Measurements from ENCODE around the gene CGB8.
A peak's percentile ranks its signal among the peaks of the same experiment; 100 is the strongest.
"Not testable (repeated sequence)": the region's sequence is repeated elsewhere in the genome, so short reads cannot be mapped to it uniquely, and the experiment has no call there.

The CGB8 gene

DNA sequence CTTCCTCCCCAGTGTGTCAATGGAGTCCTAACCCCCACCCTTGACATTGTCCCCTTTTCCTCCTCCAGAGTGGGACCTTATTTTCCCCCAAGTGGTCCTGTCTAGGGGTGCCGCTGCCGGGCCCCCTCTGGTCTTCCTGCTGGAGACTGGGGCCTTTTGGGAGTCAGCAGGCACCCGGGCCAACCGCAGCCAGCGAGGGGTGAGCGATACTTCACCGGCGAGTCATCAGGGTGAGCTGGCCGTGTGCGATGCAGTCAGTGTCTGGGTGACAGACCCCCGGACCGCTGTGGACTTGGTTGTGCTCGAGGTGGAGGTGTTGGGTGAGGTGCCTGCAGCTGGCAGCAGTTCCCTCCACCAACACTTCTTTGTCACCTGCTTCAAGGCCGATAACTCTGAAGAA lies 19.2 kb downstream of the CGB8 start:
- DNase-seq: not testable (repeated sequence)

DNA sequence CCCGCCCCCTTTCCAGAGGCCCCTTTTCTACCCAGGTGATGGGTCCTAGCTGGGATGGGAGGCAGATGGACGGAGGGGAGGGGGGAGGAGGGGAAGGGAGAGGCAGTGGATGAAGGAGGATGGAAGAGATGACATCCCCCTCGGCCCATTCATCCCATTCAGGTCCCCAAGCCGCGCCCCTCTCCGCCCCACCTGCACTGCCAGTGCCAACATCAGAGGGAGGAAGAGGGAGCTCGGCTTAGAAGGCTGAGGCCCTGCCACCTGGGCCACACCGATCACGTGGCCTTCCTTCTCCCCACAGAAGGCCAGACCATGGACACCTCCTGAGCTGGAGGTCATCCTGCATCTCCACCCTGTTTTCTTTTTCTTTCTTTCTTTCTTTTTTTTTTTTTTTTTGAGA lies 20.2 kb downstream of the CGB8 start:
- not testable (repeated sequence) for DNase-seq

DNA sequence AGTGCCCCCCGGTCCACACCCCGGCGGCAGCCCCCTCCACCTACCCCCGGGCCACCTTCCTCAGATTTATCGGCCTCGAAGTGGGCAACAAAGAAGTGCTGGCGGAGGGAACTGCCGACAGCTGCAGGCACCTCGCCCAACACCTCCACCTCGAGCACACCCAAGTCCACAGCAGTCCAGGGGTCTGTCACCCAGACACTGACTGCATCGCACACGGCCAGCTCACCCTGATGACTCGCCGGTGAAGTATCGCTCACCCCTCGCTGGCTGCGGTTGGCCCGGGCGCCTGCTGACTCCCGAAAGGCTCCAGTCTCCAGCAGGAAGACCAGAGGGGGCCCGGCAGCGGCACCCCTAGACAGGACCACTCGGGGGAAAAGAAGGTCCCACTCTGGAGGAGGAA lies 23.3 kb downstream of the CGB8 start:
- not testable (repeated sequence) for DNase-seq

DNA sequence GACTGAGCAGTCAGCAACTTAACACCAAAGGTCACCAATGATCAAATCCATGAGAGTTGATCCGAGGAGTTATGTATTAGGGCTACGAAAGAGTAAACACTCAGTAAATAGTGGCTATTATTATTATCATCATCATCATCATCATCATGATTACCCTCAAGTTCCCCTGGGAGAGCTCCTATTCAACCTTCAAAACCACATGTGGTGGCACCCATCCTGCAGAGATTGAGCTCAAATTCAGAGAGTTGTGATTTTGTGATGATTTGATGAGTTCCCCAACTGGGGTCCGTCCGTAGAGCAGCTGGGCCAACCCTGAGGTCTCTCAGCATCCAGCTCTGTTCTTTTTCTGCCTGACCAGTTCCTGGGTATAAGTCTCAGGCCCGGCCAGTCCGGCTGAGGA lies 23.8 kb downstream of the CGB8 start:
- DNase-seq: not testable (repeated sequence)

DNA sequence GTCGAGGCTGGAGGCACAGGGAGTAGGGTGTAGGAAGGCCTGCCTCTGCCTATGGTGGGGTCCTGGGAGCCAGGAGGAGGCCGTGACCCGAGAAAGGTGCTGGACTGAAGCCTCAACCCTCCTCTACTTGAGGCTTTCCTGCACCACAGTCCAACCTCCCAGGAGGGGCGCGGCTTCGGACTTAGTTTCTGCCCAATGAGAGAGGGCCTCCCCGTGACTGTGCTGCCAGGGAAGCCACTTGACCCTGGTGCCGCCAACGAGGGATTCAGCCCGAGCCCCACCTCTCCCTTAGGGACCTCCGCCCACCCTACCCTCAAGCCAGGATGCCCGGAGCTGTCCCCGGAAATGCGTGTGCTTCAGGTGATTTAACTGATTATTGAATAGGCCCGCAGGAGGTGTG lies 24.7 kb downstream of the CGB8 start, which contains the start of gene CGB3:
Gene CGB3, minus strand, starts transcription at position 101 of the 400 bp plus-strand sequence. CDS start 362 bp downstream, outside the sequence.
- DNase-seq: not testable (repeated sequence)

DNA sequence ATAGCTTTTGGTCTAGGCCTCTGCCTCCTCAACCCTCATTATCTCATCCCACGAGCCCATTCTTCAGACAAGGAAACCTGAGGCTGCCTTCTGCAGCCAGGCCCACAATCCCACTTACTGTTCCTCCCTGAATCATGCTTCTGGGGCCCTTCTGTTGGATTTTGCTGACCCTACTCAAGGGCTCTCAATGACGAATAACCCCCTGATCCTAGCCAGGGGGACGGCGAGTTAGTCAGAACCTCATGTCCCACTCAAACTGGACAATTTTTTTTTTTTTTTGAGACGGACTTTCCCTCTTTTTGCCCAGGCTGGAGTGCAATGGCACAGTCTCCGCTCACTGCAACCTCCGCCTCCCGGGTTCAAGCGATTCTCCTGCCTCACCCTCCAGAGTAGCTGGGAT lies 26.8 kb downstream of the CGB8 start:
- no peak for DNase-seq

DNA sequence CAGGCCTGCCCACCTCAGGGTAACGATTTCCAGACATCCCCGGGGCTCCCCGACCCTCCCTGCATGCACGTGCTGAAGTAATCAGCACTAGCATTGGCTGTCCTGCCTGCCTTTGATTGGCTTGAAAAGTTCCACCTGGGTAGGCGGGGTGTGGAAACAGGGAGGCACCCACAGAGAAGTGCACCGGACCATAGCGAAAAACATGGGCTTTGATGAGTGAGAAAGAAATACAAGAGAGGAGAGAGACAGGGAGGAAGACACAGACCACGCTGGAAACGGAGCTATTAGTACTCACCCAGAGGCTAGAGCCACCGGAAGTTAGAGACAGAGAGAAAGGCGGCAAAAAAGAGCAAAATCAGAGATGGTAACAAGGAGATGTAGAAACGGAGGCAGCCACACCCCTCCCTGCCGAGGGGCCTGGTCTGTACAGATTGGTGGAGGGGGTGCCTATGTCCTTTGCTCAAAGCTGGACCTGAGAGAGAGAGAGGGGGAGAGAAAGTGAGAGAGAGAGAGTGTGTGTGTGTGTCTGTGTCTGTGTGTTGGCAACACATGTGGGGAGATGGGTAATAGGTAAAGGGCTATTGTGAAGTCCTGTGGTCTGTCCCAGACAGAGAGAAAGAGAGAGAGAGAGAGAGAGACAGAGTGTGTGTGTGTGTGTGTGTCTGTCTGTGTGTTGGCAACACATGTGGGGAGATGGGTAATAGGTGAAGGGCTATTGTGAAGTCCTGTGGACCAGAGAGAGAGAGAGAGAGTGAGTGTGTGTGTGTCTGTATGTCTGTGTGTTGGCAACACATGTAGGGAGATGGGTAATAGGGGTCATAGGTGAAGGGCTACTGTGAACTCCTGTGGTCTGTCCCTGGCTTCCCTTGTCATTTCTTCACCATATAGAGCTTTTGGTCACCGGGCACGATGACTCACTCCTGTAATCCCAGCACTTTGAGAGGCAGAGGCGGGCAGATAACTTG lies 27.7 kb downstream of the CGB8 start:
- DNase-seq: no peak

DNA sequence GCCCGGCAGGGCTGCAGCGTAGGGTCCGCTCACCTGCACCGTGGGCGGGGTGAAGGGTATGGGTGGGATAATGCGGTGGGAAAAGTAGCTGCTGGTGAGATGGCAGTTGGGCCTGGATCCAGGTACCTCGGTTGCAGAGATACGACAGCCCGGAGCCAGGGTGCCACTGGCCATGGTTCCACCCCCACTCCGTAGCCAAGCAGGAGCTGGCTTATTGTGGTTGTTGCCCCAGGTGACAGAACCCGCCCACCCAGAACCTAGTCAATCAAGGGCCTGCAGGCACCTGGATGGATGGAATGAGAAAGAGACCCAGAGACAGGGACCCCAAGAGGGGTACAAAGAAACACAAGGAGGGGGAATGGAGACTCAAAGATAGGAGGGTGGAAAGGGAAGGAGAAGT lies 28.6 kb downstream of the CGB8 start:
- DNase-seq: no peak

DNA sequence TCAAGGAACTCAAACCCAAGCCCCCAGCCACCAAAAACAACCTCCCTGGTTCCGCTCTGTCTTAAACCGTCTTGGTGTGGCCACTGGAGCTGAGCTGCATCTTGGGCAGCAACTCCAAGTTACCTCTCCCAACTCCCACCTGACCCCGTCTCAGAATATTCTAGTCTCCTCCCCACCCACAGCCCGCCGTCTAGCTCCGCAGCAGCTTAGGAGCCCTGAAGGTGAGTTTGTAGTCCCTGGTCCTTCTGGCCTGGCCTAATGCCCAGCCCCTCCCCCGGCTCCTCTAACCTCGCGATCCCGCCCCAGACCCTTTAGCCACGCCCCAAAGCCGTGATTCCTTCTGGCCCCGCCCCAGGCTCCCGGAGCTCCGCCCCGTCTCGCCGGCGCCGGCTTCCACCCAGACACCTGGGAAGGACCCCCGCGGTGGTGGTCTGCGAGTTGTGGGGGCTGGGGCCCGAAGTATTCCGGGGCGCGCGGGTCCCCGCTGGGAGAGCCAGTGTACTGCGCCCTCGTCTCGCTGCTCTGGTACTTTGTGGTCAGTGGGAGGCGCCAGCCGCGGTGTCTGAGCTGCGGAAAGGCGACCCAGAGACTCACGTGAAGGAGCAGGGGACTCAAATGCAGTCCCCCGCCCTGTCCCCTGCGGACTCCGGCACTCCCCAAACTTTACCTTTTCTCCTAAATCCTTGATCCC lies 29.5 kb downstream of the CGB8 start:
- peak; percentile 55 for DNase-seq

DNA sequence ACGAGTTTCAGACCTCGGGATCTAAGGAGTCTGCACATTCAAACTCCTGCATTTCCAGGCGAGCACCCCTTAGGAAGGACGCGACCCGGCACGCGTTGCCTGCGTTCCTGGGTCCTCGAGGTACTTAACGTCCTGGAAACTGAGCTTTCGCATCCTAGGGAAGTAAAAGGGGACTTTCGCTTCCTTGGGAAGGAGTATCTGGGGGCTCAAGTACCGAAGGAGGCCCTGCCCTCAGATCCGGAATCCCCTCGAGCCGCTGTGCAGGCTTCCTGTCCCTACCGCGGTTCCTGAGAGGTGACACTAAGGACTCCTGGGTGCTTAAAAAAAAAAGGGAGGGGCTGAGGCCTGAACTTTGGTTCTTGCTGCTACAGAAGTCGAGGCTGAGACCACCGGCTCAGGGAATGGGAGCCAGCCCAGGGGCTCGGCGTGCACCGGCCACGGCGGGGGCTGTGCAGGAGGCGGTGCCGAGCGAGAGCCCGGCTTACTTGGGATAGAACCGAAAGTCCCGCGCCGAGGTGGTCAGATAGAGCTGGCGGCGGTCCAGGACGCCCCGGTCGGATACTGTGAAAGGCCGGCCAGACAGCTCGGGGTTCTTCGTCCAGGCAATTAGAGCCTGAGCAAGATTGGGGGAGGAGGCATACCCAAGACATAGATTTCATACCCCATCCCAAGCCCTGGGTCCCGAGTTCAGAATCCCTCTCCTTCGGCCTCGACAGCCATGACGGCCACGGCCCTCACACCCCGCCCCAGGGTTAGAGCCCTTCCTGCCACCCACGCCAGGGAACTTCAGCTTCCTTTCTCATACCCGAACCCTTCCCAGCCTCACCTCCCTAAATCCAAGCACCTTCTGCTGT lies 30.3 kb downstream of the CGB8 start:
- not testable (repeated sequence) for DNase-seq

DNA sequence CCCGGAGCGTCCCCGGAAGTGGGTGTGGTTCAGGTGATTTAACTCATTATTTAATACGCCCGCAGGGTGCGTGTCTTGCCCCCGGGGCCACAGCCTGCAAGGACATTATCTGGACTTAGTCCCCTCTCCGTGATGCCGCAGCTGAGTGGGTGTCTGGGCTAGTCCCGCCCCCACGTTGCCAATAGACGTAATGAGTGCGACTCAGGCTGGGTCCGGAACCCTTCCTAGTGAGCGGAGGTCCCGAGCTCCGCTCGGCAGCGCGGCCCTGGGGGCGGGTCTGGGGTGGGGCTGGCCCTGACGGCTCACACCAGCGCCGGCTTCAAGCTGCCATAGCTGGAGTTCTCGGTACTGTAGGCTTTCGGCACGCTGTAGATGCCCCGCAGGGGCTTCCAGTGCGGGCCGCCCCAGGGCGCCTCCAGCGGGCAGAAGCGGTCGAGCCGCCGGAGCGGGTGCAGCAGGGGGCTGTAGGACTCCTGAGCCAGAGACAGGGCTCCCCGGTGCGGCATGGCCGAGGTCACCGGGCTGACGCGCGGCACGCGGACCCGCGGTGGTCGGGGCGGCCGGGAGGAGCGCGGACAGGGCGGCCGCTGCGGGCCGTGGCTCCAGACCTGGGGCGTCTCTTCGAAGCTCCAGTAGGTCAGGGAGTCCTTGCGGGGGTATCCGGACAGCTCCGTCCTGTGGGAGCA lies 31.1 kb downstream of the CGB8 start:
- peak; percentile 62 for DNase-seq

DNA sequence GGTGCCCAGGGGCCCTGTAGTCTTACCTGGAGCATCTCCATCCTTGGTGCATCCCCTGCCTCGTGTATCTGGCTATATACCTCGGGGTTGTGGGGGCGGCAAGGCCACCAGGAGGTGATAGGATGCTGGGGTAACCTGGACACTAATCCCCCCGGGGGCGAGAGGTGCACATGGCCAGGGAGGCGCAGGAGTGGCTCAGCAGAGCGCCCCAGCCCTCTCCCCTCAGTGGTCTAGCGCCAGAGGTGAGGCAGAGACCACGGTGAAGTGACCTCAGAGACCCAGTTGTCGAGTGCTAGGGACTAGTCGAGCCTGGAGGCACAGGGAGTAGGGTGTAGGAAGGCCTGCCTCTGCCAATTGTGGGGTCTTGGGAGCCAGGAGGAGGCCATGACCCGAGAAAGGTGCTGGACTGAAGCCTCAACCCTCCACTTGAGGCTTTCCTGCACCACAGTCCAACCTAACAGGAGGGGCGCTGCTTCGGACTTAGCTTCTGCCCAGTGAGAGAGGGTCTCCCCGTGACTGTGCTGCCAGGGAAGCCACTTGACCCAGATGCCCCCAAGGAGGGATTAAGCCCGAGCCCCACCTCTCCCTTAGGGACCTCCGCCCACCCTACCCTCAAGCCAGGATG lies 31.8 kb downstream of the CGB8 start, which contains the start of gene LHB:
Gene LHB, minus strand, starts transcription at position 51 of the 625 bp plus-strand sequence. Its CDS starts 10 bp downstream, at position 41.
- no peak for DNase-seq

DNA sequence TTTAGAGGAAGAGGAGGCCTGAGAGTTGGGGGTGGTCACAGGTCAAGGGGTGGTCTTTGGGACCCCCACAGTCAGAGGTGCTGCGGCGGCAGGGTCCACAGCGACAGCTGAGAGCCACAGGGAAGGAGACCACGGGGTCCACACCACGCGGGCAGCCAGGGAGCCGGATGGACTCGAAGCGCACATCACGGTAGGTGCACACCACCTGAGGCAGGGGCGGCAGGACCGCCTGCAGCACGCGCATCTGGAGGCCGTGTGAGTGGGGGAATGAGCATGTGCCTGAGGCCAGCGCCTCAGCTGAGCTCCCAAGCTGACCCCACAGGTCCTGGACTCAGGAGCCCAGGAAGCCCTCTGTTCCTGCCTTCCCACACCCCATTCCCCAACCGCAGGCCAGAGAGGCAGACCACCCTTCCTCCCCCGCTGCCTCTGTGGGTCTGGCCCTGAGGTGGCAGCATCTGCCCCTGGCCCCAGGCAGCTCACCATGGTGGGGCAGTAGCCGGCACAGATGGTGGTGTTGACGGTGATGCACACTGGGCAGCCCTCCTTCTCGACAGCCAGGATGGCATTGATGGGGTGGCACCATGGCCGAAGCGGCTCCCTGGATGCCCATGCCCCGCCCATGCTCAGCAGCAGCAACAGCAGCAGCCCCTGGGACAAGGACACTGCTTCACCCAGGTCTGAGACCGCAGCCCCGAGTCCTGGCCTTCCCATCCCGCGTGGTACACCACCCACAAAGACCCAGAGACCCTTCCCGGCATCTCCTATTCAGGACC lies 32.7 kb downstream of the CGB8 start:
- DNase-seq: no peak

DNA sequence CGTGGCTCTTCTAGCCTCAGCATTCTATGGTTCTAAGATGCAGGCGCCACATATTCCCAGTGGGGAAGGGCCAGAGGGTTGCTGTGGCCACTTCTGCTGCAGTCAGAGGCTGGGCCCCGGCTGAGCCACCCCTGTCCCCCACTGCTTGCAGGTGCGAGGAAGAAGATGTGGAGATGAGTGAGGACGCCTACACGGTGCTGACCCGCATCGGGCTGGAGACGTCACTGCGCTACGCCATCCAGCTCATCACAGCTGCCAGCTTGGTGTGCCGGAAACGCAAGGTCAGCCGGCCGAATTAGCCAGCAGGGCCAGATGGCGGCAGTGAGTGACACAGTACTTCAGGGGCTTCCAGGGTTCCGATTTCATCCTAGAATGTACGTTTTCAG lies 34.0 kb downstream of the CGB8 start:
- DNase-seq: no peak

DNA sequence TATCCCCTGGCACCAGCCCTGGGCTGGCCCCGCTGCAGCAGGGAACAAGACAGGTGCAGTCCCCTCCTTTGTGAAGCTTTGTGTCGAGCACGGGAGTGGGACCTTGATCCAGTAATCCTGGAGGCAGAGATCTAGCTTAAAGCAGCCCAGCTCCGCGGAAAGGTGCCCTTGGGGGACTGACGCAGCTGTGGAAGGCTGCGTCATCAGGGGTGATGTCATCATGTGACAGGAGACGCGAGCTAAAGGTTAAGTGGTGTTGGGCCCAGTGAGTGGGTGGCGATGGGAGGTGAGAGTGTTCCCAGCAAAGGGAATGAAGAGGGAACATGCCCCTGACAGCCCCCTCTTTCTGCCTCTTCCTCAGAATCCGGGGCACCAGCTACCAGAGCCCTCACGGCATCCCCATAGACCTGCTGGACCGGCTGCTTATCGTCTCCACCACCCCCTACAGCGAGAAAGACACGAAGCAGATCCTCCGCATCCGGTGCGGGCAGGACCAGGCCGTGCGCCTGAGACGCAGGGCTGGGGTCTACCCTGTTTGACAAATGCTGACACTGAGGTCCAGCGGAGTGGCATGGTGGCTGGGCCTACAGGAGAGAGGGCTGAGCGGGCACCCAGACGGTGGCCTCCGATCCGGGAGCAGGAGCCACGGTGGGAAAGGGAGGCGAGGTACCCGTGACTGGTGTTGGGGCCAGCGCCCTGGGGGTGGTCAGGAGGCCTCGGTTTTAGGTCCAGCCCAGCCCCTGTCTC lies 34.6 kb downstream of the CGB8 start:
- no peak for DNase-seq

DNA sequence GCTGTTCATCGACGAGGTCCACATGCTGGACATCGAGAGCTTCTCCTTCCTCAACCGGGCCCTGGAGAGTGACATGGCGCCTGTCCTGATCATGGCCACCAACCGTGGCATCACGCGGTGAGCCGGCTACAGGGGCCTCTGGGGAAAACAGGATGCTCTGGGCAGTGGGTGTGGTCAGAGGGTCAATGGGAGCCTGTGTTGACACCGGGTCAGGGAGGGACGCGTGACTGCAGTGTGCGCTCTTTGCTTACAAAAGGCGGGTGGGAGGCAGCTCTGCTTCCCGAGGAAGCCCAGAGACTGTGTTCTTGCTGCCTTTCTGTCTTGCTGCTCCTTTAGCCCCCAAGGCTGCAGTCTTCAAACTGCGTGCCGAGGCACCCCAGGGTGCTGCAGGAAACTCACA lies 37.7 kb downstream of the CGB8 start:
- no peak for DNase-seq

DNA sequence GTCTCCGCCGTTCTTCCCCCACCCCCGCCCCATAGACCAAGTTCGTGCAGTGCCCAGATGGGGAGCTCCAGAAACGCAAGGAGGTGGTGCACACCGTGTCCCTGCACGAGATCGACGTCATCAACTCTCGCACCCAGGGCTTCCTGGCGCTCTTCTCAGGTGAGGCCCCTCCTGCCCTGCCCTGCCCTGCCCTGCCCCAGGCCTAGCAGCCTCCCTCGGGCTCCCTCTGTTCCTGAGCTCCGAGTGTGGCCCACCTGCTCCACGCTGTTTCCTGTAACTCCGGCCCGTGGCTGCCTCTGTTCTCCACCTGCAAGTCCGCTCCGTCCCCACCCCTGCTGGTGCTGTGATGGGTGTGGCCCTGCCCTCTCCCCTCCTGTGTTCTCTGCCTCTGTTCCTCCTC lies 38.5 kb downstream of the CGB8 start:
- DNase-seq: no peak

DNA sequence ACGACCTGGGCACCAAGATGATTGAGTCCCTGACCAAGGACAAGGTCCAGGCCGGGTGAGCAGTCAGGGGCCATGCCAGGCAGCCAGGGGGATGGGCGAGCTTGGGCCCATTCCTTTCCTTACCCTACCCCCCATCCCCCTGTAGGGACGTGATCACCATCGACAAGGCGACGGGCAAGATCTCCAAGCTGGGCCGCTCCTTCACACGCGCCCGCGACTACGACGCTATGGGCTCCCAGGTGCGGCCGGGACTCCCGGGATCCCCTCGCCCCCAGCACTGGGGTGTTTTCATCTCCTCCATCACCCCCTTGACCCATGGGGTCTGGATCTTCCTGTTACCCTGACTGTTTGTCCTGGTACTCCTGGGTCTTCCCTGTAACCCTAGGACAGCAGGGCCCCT lies 39.1 kb downstream of the CGB8 start:
- DNase-seq: no peak

DNA sequence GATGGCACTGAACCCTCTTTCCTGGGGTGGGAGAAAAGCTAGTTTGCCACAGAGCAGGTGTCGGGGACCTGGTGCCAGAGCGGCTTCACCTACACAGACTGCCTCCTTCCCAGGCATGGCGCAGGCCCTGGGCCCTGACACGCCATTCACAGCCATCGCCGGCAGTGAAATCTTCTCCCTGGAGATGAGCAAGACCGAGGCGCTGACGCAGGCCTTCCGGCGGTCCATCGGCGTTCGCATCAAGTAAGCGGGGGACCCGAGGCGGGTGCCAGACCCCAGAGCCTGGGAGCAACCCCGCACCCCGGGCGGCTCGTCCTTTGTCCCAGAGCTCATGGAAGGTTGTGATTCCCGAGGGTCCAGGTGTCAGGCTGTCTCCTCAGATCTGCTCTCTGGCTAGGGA lies 42.0 kb downstream of the CGB8 start:
- DNase-seq: no peak

DNA sequence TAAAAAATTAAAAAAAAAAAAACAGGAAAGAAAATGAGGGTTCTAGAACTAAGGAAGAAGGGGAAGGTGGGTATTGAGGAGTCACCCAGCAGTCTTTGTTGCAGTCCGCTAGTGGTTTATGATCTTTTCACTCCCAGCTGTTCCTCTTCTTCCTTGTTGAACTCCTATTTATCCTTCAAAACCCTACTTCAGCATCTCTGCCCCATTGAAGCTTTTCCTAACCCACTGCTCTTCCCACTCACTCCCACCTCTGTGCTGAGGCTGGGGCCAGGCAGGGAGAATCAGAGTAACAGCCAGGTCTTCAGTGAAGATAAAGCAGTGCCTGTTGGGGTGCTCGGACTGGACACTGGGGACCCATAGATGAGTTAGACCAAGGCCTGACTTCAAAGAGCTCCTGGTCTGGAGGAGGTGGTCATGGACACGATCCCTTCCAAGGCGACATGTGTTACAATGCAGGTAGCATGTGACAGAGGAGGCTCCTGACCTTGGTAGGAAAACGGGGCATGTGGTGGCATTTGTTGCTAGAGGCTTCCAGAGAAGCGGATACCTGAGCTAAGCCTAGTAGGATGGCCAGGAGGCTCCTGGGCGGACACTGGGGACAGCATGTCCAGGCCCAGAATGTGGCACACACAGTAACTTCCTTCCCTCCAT lies 43.8 kb downstream of the CGB8 start:
- DNase-seq: no peak
